Measurements from ENCODE around the gene SRGAP2.
"Not testable (repeated sequence)": the region's sequence is repeated elsewhere in the genome, so short reads cannot be mapped to it uniquely, and the experiment has no call there.

Gene SRGAP2

GRCh38 chr1:206231989-206232388 is 28.6 kb downstream of the SRGAP2 start:
- not testable (repeated sequence) for DNase-seq (ENCODE audit: low read depth); H3K4me3 ChIP-seq (ENCODE audit: control insufficient read depth, low read depth, low read length)

- not testable (repeated sequence) for DNase-seq (ENCODE audit: low read depth); H3K4me3 ChIP-seq (ENCODE audit: control insufficient read depth, low read depth, low read length)
Measured at GRCh38 chr1:206232970-206233645, 29.8 kb downstream of the SRGAP2 start.

GRCh38 chr1:206234189-206234916 is 31.0 kb downstream of the SRGAP2 start:
- not testable (repeated sequence) for DNase-seq (ENCODE audit: low read depth); H3K4me3 ChIP-seq (ENCODE audit: control insufficient read depth, low read depth, low read length)

- DNase-seq (ENCODE audit: low read depth), result not testable (repeated sequence)
Measured at GRCh38 chr1:206235190-206235589, 31.8 kb downstream of the SRGAP2 start.

GRCh38 chr1:206240288-206240687 is 36.9 kb downstream of the SRGAP2 start:
- H3K4me3 ChIP-seq (ENCODE audit: control insufficient read depth, low read depth, low read length); DNase-seq (ENCODE audit: low read depth): not testable (repeated sequence)

More at GRCh38 chr1:206235190-206235589, 31.8 kb downstream of the SRGAP2 start:
- H3K4me3 ChIP-seq (ENCODE audit: control insufficient read depth, low read depth, low read length), result not testable (repeated sequence)

GRCh38 chr1:206243335-206243734 is 40.0 kb downstream of the SRGAP2 start:
- H3K4me3 ChIP-seq (ENCODE audit: control insufficient read depth, low read depth, low read length); DNase-seq (ENCODE audit: low read depth): not testable (repeated sequence)

- not testable (repeated sequence) for DNase-seq (ENCODE audit: low read depth)
Measured at GRCh38 chr1:206245479-206245878, 42.1 kb downstream of the SRGAP2 start.

GRCh38 chr1:206246129-206246886 is 43.0 kb downstream of the SRGAP2 start:
- not testable (repeated sequence) for H3K4me3 ChIP-seq (ENCODE audit: control insufficient read depth, low read depth, low read length); DNase-seq (ENCODE audit: low read depth)

More at GRCh38 chr1:206245479-206245878, 42.1 kb downstream of the SRGAP2 start:
- H3K4me3 ChIP-seq (ENCODE audit: control insufficient read depth, low read depth, low read length), result not testable (repeated sequence)

- DNase-seq (ENCODE audit: low read depth); H3K4me3 ChIP-seq (ENCODE audit: control insufficient read depth, low read depth, low read length): not testable (repeated sequence)
Measured at GRCh38 chr1:206250953-206251681, 47.8 kb downstream of the SRGAP2 start.

GRCh38 chr1:206252680-206253335 is 49.5 kb downstream of the SRGAP2 start:
- DNase-seq (ENCODE audit: low read depth); H3K4me3 ChIP-seq (ENCODE audit: control insufficient read depth, low read depth, low read length): not testable (repeated sequence)

Data from AG09309 (cell line).